GM21360 (cell line): Measurements from ENCODE around the gene TCF25.
"Not testable (repeated sequence)": the region's sequence is repeated elsewhere in the genome, so short reads cannot be mapped to it uniquely, and the experiment has no call there.

ENCODE experiments used
- ATAC-seq: cut with Tn5 transposase; IDR thresholded peaks from one replicate; pipeline ENCODE4 v1.9.1; 2021; ENCODE audit warnings: mild to moderate bottlenecking, moderate library complexity; ENCODE audit not compliant: unreplicated experiment

Gene TCF25

DNA sequence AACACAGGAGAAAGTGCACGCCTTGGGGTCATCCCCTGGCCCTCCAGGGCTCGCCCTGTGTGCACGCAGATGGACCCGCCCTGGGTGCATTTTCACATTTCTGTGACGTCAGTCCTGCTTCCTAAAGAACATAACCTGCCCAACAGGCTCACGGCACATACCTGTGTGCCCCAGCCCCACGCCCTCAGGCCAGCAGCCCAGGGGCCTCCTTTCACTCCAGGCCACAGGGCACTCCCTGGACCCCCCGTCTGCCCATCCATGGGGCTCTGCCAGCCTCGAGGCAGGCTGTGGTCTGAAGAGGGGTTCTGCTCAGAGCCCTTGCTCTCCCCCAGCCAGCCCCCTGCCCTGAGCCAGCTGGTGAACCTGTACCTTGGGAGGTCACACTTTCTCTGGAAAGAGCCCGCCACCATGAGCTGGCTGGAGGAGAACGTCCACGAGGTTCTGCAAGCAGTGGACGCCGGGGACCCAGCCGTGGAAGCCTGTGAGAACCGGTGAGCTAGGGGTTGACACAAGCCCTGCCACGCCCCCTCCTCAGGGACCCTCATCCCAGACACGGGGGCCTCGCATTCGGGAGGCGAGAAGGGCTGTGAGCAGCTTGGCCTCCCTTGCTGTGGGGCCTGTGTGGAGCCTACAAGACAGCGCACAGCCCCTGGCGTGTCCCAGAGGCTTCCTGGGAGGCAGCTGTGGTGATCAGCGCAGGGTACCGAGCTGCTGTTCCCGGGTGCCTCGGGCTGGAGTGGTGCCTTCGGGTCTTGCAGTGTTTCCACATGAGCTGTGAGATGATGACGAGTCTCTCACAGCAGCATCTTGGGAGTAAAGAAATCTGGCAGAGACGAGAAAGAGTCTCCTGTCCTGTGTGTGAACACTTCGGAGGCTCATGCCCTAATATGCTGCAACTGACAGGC, 31.5 kb downstream of the TCF25 start:
- no peak for ATAC-seq

GRCh38 chr16:89905511-89906139, 32.2 kb downstream of the TCF25 start:
- ATAC-seq, result no peak

DNA sequence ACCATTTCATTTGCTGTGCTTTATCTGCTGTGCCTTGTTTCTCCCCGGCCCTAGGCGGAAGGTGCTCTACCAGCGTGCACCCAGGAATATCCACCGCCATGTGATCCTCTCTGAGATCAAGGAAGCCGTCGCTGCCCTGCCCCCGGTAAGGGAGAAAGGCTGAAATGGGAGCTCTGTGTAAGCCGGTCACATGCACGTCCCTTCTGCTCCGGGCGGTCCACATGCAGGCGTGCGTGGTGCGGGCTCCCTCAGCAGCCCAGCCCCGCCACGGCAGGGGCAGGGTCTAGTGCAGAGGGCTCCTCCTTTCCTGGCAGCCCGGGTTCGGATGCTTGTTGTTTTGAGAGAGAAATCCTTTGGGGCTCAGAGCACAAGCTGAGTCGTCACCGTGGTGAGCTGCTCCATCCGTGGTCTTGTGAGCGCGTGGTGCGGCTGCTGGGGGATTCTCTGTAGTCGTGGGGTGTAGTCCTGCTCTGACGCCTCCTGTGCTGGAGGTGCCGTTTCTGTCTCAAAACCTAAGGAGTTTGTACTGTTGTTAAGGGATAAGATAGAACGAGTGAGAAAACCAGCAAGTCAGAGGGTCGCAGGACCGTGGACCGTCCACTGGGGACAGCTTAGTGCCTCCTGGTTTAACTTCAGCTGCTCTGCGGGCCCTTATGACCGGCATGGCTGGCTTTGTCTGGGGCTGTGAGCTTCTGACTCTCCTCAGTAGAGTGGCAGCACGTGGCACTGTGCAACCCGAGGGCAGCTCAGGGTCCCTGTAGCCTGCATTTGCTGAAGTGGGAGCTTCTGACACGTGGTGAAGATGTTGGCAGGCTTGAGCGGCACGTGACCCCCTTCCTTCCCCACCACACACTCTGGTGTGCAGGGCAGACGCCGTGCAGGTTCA, 33.0 kb downstream of the TCF25 start:
- no peak for ATAC-seq

DNA sequence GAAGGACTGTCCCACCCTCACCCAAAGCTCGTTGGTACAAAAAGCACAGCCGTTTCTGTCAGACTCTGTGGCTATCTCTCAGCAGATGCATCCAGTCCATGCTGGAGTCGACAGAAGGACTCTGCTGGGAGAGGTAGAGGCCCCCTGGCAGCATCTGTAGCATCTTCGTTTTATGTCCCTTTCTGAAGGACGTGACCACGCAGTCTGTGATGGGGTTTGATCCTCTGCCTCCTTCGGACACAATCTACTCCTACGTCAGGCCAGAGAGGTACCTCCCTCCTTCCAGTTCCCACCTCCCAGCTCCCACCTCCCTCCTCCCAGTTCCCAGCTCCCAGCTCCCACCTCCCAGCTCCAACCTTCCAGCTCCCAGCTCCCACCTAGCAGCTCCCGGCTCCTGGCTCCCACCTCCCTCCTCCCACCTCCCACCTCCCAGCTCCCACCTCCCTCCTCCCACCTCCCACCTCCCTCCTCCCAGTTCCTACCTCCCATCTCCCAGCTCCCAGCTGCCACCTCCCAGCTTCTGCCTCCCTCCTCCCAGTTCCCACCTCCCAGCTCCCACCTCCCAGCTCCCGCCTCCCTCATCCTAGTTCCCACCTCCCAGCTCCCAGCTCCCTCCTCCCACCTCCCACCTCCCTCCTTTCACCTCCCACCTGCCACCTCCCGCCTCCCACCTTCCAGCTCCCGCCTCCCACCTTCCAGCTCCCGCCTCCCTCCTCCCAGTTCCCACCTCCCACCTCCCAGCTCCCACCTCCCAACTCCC, 33.8 kb downstream of the TCF25 start:
- ATAC-seq, result no peak

GRCh38 chr16:89908236-89908635, 34.8 kb downstream of the TCF25 start:
- ATAC-seq, result no peak

DNA sequence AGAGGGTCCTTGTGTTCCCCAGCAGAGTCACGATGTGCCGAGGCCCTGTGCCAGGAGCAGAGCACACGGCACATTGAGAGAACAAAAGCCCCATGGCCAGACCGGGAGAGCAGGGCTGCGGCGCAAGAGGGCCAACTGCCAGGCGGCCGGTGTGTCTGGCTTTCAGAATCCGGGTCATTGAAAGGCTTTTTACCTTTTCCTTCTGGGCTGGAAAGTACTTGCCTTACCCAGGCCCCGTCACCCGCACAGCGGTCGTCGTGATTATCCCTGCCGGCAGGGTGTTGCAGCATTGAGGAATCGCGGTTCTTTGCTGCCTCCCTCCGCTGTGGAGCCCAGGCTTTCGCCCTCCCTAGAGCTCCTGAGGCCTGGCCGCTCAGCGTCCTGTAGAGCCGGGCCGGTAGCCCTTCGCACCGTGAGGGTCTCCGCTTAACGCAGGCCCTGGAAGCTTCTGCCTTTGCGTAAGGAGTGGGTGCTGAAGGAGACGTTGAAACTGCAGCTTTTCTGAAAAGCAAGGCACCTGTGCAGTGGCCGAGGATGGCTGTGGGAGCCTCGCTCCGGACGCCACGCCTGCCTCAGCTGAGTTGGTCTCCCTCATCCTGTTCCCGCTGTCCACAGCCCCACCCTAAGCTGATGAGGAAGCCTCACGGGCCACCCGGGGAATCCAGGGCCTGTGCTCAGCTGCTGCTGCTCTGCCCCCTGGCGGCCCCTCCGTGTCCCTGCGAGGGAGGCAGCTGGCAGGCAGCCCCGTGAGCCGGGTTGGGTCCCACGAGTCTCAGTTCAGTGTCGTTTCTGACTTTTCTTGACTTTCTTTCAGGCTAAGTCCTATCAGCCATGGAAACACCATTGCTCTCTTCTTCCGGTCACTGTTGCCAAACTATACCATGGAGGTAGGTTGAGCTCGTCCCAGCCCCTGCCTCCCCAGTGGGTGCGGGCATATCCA, 36.7 kb downstream of the TCF25 start:
- no peak for ATAC-seq

GRCh38 chr16:89910717-89911354, 37.4 kb downstream of the TCF25 start:
- no peak for ATAC-seq

DNA sequence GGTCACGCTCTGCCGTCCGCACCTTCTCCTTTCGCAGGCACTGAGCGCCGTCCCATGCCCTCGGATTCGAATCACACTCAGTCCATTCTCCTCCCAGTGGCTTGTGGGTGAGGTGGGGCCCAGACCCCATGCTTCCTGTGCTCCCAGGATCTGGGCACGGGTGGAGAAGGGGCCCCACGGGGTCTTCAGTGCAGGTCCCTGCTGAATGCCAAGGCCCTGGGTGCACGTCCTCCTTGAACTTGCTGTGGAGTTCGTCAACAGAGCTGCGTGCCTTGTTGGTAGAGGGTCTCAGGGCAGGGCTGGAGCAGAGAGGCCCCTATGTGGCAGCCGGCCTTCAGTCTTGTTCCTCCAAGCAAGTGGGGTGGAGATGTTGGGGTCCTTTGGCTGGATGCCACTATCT, 38.0 kb downstream of the TCF25 start:
- no peak for ATAC-seq

- no peak for ATAC-seq
These were observed 38.8 kb downstream of the TCF25 start for GRCh38 chr16:89912143-89912542.

DNA sequence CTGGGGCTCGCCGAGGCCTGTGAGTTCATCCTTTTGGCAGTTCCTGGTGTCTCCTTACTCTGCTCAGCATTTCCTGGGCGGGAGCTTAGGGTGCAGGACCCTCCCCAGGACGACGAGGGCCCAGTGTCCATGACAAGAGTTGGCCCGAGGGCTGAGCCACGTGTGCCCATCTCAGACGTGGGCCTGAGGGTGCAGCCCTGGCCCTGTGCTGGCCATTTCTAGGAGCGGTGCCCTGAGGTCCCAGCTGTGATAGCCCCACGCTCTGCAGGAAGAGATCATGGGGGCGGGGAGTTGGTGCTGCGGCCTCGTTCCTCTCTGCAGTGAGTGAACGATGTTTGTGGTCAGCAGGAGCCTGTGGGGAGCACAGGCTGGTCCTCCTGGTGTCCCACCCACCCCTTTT, 39.2 kb downstream of the TCF25 start:
- ATAC-seq, result no peak

DNA sequence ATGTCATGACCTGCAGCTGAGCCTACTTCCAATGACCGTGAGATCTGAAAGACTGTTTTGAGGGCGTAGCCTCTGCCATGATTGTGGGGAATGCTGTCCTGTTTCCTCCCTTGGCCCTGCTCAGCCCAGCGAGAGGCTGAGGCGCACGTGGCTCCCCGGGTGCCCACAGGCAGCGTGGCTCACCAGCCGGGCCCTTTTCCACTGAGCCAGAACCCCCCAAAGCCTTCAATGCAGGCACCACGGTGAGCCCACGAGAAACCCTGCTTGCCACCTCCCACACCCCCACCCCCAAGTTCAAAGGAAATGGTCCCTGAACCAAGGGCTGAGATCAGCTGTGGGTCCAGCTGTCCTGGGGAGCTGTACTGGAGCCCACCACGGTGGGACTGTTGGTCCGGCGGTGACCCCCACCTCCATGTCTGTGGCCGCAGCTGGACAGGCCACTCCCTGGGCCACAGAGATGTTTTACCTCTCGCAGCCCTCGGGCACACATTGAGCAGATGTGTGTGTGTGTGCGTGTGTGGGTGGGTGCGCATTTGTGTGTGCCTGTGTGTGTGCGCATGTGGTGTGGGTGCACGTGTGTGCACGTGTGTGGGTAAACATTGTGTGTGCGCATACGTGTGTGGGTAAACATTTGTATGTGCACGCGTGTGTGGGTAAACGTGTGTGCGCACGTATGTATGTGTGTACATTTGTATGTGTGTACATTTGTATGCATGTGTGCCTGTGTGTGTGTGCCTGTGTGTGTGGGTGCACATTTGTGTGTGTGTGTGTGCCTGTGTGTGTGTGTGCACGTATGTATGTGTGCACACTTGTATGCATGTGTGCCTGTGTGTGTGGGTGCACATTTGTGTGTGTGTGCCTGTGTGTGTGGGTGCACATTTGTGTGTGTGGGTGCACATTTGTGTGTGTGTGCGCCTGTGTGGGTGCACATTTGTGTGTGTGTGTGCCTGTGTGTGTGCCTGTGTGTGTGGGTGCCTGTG, 40.3 kb downstream of the TCF25 start:
- ATAC-seq, result no peak

GRCh38 chr16:89914642-89915285, 41.4 kb downstream of the TCF25 start:
- not testable (repeated sequence) for ATAC-seq

GRCh38 chr16:89915303-89916232, 42.2 kb downstream of the TCF25 start:
- ATAC-seq, result no peak

GRCh38 chr16:89917773-89918452, 44.5 kb downstream of the TCF25 start:
- ATAC-seq, result peak; percentile 73

GRCh38 chr16:89918453-89919347, 45.3 kb downstream of the TCF25 start, which contains the start of gene MC1R:
TSS of gene MC1R (plus strand) at chr16:89918862. CDS start at chr16:89919259, 397 bp downstream.
- ATAC-seq, result no peak
